ENCODE measurements around the gene KRTAP9-8.
"Not testable (repeated sequence)": the region's sequence is repeated elsewhere in the genome, so short reads cannot be mapped to it uniquely, and the experiment has no call there.

DNA sequence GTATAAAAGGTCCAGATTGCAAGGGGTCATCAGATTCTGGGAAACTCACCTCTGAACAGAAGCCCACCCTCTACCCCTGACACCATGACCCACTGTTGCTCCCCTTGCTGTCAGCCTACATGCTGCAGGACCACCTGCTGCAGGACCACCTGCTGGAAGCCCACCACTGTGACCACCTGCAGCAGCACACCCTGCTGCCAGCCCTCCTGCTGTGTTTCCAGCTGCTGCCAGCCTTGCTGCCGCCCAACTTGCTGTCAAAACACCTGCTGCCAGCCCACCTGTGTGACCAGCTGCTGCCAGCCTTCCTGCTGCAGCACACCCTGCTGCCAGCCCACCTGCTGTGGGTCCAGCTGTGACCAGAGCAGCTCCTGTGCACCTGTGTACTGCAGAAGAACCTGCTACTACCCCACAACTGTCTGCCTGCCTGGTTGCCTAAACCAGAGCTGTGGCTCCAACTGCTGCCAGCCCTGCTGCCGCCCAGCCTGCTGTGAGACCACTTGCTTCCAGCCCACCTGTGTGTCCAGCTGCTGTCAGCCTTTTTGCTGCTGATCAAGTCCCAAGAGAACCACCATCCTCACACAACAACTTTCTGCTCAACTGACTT is 11.9 kb downstream of the KRTAP9-8 start, which contains the start of gene KRTAP9-4:
- TF ChIP-seq, protein P1, sequence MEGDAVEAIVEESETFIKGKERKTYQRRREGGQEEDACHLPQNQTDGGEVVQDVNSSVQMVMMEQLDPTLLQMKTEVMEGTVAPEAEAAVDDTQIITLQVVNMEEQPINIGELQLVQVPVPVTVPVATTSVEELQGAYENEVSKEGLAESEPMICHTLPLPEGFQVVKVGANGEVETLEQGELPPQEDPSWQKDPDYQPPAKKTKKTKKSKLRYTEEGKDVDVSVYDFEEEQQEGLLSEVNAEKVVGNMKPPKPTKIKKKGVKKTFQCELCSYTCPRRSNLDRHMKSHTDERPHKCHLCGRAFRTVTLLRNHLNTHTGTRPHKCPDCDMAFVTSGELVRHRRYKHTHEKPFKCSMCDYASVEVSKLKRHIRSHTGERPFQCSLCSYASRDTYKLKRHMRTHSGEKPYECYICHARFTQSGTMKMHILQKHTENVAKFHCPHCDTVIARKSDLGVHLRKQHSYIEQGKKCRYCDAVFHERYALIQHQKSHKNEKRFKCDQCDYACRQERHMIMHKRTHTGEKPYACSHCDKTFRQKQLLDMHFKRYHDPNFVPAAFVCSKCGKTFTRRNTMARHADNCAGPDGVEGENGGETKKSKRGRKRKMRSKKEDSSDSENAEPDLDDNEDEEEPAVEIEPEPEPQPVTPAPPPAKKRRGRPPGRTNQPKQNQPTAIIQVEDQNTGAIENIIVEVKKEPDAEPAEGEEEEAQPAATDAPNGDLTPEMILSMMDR (optimal IDR thresholded peaks at IDR 0.05 in 1 of 3, IDR thresholded peaks at IDR 0.05 in 1 of 3, conservative IDR thresholded peaks at IDR 0.05 in 1 of 3; ENCODE audit: extremely low read depth in 1 of 3, insufficient read depth in 2 of 3, low read length in 3 of 3): not testable (repeated sequence)
- not testable (repeated sequence) for TF ChIP-seq EZH2 (IDR thresholded peaks at IDR 0.05; ENCODE audit: low read length)
